Activated T-helper 1 cell treated with Interleukin-2 at 50 U/mL for 16 hours (primary cell): ENCODE measurements around the gene PLSCR4.
"Not testable (repeated sequence)": the region's sequence is repeated elsewhere in the genome, so short reads cannot be mapped to it uniquely, and the experiment has no call there.

Experiments
- DNase-seq: peaks from one replicate; pipeline ENCODE4 v3.0.0-alpha.2; 2020; ENCODE audit warnings: low read depth

The PLSCR4 gene, protein sequence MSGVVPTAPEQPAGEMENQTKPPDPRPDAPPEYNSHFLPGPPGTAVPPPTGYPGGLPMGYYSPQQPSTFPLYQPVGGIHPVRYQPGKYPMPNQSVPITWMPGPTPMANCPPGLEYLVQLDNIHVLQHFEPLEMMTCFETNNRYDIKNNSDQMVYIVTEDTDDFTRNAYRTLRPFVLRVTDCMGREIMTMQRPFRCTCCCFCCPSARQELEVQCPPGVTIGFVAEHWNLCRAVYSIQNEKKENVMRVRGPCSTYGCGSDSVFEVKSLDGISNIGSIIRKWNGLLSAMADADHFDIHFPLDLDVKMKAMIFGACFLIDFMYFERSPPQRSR

DNA sequence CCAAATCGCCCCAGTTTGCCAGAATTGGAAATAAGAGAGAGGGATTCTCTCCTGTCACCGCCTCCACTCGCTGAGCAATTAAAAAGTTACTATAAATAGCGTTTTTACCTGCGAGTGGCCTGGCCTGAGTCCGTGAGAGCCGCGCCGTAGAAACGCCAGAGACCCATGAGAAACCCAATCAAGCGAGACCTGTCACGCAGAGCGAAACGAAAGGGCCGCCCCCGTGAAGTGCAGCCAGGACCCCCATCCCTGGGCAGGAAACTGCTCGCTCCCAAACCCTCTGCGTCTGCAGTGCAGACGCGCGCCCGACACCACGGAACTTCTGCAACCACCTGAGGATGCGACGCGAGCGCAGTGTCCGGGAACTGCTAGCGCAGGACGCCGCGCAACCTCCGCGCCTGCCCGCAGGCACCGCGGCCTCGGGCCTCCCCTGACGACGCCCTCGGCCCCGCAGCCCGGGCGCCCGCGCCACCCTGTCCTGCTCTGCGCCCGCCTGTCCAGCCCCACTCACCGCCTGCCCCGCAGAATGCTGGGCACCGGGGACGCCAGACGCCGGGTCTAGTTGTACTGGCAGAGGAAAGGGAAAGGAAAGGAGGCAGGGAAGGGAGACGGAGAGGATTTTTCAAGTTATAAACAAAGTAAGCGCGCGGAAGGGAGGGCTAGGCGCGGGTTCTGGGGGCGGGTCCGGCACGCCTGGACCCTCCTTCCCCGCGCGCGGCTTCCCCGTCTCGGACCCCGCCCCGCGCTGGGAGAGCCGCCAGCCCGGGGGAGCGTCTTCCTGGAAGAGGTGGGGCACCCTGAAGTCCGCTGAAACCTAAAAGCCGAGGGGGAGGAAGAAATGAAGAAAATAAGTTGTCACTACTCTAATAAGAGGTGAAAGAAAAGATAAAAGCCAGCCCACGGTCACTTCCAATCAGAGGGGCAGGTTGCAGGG, at the start of gene PLSCR4:
Gene PLSCR4, minus strand, starts transcription at position 657 of the 934 bp plus-strand sequence. CDS start 29,034 bp downstream, outside the sequence.
- no peak for DNase-seq

DNA sequence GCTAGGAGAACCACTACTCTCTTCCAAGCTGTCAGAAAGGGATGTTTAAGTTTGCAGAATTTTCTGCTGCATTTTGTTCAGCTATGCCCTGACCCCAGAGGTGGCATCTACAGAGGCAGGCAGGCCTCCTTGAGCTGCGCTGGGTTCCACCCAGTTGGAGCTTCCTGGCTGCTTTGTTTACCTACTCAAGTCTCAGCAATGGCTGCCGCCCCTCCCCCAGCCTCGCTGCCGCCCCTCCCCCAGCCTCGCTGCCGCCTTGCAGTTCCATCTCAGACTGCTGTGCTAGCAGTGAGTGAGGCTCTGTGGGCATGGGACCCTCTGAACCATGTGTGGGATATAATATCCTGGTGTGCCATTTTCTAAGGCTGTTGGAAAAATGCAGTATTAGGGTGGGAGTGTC, 42.5 kb upstream of the PLSCR4 start:
- not testable (repeated sequence) for DNase-seq

- no peak for DNase-seq
Measured at GRCh38 chr3:146283781-146284445, 33.0 kb upstream of the PLSCR4 start.

DNA sequence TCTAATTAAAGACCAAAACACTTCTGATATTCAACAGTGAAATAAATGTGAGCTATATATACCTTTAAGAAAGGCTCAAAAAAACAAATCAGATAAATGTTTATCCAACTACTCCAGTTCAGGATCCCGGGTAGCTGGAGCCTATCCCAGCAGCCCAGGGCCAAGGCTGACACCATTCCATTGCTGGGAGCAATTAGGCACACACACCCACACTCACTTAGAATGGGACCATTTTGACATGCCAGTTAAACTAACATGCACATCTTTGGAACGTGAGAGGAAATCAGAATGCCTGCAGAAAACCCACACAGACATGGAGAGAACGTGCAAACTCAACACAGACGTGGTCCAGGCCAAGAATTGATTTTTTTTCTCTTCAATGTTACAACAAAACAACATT, 30.0 kb upstream of the PLSCR4 start:
- no peak for DNase-seq

DNA sequence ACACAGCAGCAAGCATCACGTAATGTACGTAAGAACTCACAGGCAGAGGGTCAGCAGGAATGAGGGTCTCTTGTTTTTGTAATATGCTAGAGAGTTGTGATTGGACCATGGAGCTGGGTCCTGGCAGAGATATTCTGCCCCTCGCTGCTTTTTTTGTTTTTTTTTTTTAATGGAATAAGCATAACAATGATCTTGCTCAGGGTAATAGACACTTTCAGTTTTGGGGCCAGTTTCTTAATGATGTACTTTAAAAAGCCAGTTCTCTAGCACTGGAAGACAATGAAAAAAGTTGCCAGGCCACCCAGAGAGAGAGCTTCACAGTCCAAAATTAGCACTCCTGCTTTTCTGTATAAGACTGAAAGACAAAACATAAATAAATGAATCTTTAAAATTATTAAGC, 29.0 kb upstream of the PLSCR4 start:
- no peak for DNase-seq

DNA sequence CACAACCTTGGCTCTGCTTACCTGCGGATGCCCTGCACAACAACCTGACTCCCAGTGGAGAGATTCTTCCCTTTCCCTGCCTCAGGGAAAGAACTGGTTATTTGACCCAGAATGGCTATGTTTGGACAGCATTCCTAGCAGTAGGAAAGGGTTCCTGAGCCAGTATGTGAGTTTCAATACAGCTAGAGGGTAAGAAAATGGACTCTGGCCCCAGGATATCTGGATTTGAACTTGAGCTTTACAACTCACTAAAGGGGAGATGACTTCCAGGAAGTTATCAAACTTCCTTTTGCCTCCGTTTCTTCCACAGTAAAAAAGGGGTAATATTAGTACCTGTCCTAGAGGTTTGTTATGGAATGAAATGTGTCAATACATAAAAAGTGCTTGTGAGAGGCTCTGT, 28.1 kb upstream of the PLSCR4 start:
- DNase-seq, result no peak

DNA sequence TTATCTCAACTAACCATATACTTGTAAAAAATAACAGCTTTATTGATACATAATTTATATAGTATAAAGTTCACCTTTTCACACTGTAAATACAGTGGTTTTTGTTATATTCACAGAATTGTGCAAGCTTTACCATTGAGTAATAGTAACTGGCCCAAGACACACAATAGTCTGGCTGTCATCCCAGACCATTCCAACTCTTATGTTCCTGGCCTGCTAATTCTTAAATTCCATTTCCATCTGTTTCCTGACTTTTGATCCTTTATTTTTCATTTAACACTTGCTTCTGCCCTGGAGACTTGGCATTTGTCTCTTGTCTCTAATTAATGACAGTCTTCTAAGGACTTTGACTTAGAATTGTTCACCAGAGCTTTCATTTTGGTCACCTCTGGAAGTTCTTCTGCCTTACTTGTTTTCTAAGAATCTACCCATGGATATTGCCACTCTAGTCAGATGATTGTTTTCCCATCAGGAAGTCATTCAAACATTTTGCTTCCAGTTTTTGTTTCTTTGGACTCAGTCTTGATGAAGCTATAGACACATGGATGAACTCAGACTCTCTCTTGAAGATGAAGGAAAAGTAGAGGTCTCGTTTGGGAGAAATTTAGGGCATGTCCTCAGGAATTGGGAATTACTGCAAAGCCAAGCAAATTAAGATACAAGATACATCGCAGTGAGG, 27.2 kb upstream of the PLSCR4 start:
- no peak for DNase-seq

- no peak for DNase-seq
Measured at GRCh38 chr3:146275476-146275875, 24.6 kb upstream of the PLSCR4 start.

GRCh38 chr3:146274833-146275232, 23.9 kb upstream of the PLSCR4 start:
- no peak for DNase-seq

DNA sequence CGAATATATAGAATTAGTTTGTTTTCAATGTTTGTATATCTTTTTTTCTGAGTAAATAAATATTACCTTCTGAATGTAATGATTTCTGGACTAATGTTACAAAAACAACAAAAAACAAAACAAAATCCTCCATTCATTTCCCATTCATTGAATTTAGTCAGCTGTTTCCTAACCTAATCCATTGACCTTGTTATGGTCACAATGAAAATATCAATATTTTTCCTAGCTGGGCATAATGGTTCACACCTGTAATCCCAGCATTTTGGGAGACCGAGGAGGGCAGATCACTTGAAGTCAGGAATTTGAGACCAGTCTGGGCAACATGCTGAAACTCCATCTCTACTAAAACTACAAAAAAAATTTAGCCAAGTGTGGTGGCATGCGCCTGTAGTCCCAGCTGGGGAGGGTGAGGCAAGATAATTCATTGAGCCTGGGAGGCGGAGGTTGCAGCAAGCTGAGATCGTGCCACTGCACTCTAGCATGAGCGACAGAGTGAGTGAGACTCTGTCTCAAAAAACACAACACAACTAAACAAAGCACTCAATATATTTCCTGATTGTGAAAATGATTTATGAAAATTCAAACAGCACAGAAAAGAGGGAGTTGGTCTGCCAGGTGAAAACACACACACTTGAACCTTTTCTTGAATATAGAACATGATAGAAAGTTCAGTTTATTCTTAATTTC, 23.0 kb upstream of the PLSCR4 start:
- no peak for DNase-seq

DNA sequence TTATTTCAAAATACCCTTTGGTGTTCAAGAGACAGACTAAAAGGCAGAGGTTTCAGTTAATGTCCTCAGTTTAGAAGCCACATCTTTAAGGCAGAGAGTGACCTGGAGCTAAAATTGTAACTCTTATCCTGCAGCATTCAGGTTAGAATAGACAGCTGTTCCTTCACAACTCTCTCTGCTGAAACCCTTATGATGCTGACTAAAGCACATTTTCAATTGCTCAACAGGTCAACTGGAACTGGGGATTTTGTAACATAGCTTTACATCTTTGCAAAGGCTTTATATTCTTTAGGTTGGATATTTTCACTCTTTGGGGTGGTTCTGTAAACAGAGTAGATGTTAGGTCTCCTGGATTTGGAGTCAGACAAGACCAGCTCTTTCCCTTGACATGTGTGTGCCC, 20.3 kb upstream of the PLSCR4 start:
- no peak for DNase-seq

DNA sequence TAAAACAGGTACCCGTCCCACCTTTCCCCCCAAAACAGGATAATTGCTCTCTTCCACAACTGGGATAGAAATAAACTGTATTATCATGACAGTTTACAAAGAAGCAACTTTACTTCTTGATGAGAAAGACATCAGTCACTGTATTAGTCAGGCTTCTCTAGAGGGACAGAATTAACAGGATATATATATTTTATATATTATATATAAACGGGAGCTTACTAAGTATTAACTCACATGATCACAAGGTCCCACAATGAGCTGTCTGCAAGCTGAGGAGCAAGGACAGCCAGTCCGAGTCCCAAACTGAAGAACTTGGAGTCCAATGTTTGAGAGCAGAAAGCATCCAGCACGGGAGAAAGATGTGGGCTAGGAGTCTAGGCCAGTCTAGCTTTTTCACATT, 18.4 kb upstream of the PLSCR4 start:
- DNase-seq, result no peak

- DNase-seq, result no peak
Measured at GRCh38 chr3:146268535-146269219, 17.8 kb upstream of the PLSCR4 start.

DNA sequence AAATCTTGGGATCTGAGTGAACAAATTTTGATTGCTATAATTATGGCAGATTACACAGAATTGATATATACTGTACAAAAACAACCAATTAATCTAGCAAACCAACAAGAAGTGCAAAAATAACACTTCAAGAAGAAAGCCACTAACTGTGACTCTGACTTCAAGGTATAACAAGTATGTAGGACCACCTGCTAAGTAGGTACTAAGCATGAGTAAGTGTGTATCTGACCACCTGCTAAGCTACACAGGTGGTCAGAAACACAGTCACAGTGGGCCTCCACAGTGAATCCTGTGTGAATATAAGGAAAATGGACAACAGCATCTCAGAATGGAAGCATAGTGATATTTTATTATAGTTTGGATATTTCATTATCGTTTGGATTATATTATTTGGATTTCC, 14.8 kb upstream of the PLSCR4 start:
- no peak for DNase-seq

DNA sequence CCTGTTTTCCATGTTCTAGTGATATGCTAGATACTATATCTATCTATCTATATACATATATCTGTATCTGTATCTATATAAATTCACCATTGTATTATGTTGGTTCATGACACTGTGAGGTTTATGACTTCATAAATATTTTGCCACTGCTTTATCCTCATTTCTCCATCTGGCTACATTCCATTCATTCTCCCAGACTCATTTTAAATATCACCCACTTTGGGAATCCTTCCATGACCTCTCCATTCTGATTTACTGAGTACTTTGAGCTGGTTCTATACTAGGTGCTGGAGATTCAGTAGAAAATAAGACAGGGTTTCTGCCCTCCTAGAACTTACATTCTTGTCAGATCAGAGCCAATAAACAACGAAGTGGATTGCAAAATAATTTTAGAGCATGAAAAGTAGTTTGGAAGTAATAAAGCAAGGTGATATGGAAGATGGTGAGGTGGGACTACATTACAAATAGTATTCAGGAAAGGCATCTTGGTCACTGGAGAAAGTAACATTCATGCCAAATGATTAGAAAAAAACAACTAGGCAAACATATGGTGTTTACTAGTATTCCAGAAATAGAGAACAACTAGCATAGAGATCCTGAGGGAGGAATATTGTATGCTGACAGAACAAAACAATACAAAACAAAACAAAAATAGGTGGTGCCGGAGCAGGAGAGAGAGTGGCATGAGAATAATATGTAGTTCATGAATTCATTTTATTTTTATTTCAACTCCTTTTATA, 11.6 kb upstream of the PLSCR4 start:
- DNase-seq, result no peak

GRCh38 chr3:146259880-146260589, 9.1 kb upstream of the PLSCR4 start:
- no peak for DNase-seq

GRCh38 chr3:146256851-146257486, 6.1 kb upstream of the PLSCR4 start:
- DNase-seq, result no peak

DNA sequence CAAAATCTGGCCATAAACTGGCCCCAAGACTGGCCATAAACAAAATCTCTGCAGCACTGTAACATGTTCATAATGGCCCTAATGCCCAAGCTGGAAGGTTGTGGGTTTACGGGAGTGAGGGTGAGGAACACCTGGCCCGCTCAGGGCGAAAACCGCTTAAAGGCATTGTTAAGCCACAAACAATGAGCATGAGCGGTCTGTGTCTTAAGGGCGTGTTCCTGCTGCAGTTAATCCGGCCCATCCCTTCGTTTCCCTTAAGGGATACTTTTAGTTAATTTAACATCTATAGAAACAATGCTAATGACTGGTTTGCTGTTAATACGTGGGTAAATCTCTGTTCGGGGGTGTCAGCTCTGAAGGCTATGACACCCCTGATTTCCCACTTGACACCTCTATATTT, 1.5 kb upstream of the PLSCR4 start:
- not testable (repeated sequence) for DNase-seq

DNA sequence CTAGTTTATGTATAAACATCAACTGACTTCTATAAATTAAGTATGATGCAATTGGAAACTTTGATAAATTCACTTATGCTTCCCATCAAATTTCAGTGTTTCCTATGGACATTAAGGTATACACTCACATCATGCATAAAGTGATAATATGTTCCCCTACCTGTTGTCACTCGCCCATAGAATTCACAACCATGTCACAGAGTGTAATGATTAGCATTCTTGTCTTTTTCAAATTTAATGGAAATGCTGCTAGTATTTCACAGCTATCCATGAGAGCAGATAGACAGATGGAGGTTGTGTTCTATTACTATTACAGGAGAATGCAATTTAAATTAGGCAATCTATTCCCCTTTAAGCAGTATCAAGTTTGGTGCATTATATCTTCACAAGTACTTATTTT, 984 bp downstream of the PLSCR4 start:
- no peak for DNase-seq
